GM12873 (cell line): Measurements from ENCODE around the gene RNF157.

Source experiments
- CTCF ChIP-seq: IDR thresholded peaks from 2 replicates; pipeline ENCODE4 v1.5.1; 2012; ENCODE audit warnings: low read depth, mild to moderate bottlenecking, moderate library complexity, low read length, control low read depth; ENCODE audit not compliant: insufficient read depth; ENCODE audit errors: missing control alignments

The RNF157 gene

GRCh38 chr17:76166168-76166567 is 74.1 kb downstream of the RNF157 start:
- TF ChIP-seq CTCF: no peak

- TF ChIP-seq CTCF: no peak
Observed at GRCh38 chr17:76164331-76164730, 76.0 kb downstream of the RNF157 start.

- TF ChIP-seq CTCF: no peak
Observed at GRCh38 chr17:76163919-76164318, 76.4 kb downstream of the RNF157 start.

- no peak for TF ChIP-seq CTCF
Observed at GRCh38 chr17:76161619-76162266, 78.5 kb downstream of the RNF157 start.

- no peak for TF ChIP-seq CTCF
Observed at GRCh38 chr17:76160896-76161528, 79.3 kb downstream of the RNF157 start.

- no peak for TF ChIP-seq CTCF
Observed at GRCh38 chr17:76159157-76159556, 81.1 kb downstream of the RNF157 start.

GRCh38 chr17:76157759-76158158 is 82.5 kb downstream of the RNF157 start:
- TF ChIP-seq CTCF: no peak
